ENCODE results near the gene RAB9A. TPM values are rescaled to one million over a fixed set of nuclear protein-coding genes. Genes with fewer than 3 reads are reported as not detected.
"Not testable (repeated sequence)": the region's sequence is repeated elsewhere in the genome, so short reads cannot be mapped to it uniquely, and the experiment has no call there.

The RAB9A gene
- 30.9 and 33.4 TPM in 2 replicates for total RNA-seq (2014; rRNA removed; shearing (Covaris generic))

- DNase-seq (ENCODE audit: low read depth), result peak; percentile 75
Measured at GRCh38 chrX:13688958-13689740, at the start of gene RAB9A. TSS of gene RAB9A (plus strand) at chrX:13689128. CDS start at chrX:13708747, 19,619 bp downstream.

GRCh38 chrX:13641684-13642083, 47.2 kb upstream of the RAB9A start:
- not testable (repeated sequence) for DNase-seq (ENCODE audit: low read depth)

GRCh38 chrX:13645464-13646153, 43.3 kb upstream of the RAB9A start:
- DNase-seq (ENCODE audit: low read depth), result no peak

- peak; percentile 62 for DNase-seq (ENCODE audit: low read depth)
Measured at GRCh38 chrX:13646154-13646549, 42.8 kb upstream of the RAB9A start.

- peak; percentile 92 for DNase-seq (ENCODE audit: low read depth)
Measured at GRCh38 chrX:13647709-13648212, 41.2 kb upstream of the RAB9A start.

GRCh38 chrX:13648336-13648735, 40.6 kb upstream of the RAB9A start:
- not testable (repeated sequence) for DNase-seq (ENCODE audit: low read depth)

- no peak for DNase-seq (ENCODE audit: low read depth)
Measured at GRCh38 chrX:13649838-13650237, 39.1 kb upstream of the RAB9A start.

- DNase-seq (ENCODE audit: low read depth), result no peak
Measured at GRCh38 chrX:13650318-13650717, 38.6 kb upstream of the RAB9A start.

GRCh38 chrX:13651150-13651549, 37.8 kb upstream of the RAB9A start:
- DNase-seq (ENCODE audit: low read depth), result no peak

GRCh38 chrX:13652287-13652793, 36.6 kb upstream of the RAB9A start:
- DNase-seq (ENCODE audit: low read depth), result peak; percentile 89

GRCh38 chrX:13652850-13653693, 35.9 kb upstream of the RAB9A start, which contains the start of gene TCEANC:
TSS of gene TCEANC (plus strand) at chrX:13653141. CDS start at chrX:13662509, 9,368 bp downstream.
- DNase-seq (ENCODE audit: low read depth), result peak; percentile 97

GRCh38 chrX:13654116-13654515, 34.8 kb upstream of the RAB9A start:
- DNase-seq (ENCODE audit: low read depth), result no peak

- no peak for DNase-seq (ENCODE audit: low read depth)
Measured at GRCh38 chrX:13655674-13656073, 33.3 kb upstream of the RAB9A start.

- DNase-seq (ENCODE audit: low read depth), result peak; percentile 53
Measured at GRCh38 chrX:13658602-13659001, 30.3 kb upstream of the RAB9A start.

- peak; percentile 8 for DNase-seq (ENCODE audit: low read depth)
Measured at GRCh38 chrX:13659063-13659462, 29.9 kb upstream of the RAB9A start.

- no peak for DNase-seq (ENCODE audit: low read depth)
Measured at GRCh38 chrX:13661735-13662288, 27.1 kb upstream of the RAB9A start.

- DNase-seq (ENCODE audit: low read depth), result no peak
Measured at GRCh38 chrX:13662355-13662791, 26.6 kb upstream of the RAB9A start.

- no peak for DNase-seq (ENCODE audit: low read depth)
Measured at GRCh38 chrX:13664020-13664419, 24.9 kb upstream of the RAB9A start.

GRCh38 chrX:13666836-13667235, 22.1 kb upstream of the RAB9A start:
- DNase-seq (ENCODE audit: low read depth), result peak; percentile 15

GRCh38 chrX:13667919-13668318, 21.0 kb upstream of the RAB9A start:
- DNase-seq (ENCODE audit: low read depth), result no peak

GRCh38 chrX:13669246-13669737, 19.6 kb upstream of the RAB9A start:
- DNase-seq (ENCODE audit: low read depth), result peak; percentile 95

Measured in RPMI7951 (cell line).